HG02759 (cell line): ENCODE data around the gene WBP2.
"Not testable (repeated sequence)": the region's sequence is repeated elsewhere in the genome, so short reads cannot be mapped to it uniquely, and the experiment has no call there.

Experiments
- ATAC-seq: cut with Tn5 transposase; IDR thresholded peaks from one replicate; pipeline ENCODE4 v1.9.1; 2021; ENCODE audit warnings: mild to moderate bottlenecking, moderate library complexity; ENCODE audit not compliant: unreplicated experiment

Gene WBP2

DNA sequence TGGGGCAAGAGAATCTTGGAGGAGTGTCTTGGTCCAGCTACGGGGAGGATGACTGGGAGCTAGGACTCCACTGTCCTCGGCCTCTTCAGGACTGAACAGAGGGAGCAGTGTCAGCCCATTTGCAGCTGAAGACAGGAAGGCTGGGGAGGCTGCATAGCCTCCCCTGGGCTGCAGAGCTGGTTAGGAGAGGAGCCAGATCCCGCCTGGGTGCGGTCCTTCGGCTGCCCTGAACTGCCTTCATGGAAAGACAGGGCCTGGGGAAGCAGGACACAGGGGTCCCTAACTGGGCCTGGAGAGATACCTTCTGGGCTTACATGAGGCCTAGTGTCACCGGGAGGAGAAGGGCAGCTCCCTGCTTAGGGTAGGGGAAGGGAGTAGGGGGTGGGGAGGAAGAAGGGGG, 37.6 kb downstream of the WBP2 start:
- no peak for ATAC-seq

DNA sequence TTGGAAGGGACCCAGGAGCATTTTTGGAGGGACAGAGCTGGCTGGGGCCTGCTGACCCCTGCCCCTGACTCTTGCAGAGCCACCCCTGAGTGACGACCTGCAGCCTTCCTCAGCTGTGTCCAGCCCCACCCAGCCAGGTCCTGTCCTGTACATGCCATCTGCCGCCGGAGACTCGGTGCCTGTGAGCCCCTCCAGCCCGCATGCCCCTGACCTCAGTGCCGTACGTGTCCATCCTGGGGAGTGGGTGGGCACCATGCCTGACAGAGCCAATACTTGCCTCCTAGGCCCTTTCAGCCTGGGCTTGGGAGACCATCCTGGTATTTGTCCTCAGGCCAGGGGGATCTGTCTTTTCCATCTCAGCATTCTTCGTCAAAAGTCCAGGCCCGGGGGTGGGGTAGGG, 38.4 kb downstream of the WBP2 start:
- no peak for ATAC-seq

DNA sequence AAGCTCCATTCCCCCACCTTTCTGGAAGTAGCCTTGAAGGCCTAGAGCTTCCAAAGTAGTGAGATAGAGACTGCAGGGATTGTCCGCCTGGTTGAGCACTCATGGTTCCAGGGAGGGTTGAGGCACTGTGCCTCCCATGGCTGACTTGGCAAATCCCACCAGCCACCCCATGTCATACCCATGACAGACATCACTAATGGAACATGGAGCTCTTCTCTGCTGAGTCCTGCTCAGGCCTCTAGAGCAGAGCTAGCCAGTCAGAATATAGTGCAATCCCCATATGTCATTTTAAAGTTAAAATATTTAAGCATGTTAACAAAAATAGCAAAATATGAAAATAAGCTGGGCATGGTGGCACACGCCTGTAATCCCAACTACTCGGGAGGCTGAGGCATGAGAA, 39.7 kb downstream of the WBP2 start:
- ATAC-seq: no peak

DNA sequence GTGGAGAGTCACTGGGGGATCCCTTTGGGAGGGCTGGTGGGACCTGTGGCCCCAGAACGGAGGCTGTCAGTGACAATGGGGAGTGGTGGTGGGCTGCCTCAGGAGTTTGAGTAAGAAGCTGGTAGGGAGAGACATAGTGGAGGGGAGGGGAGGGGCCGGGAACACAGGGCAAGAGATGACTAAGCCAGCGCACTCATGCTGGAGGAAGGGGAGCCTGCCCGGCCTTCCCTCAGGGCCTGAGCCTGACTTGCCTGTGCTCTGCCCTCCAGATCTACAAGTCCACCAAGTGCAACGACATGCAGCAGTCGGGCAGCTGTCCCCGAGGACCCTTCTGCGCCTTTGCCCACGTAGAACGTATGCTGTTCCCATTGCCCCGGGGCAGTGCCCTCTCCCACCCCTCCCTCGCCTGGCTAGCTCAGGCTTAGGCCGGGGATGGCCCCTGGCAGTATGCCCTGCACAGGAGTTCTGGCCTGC, 40.2 kb downstream of the WBP2 start:
- ATAC-seq: no peak

DNA sequence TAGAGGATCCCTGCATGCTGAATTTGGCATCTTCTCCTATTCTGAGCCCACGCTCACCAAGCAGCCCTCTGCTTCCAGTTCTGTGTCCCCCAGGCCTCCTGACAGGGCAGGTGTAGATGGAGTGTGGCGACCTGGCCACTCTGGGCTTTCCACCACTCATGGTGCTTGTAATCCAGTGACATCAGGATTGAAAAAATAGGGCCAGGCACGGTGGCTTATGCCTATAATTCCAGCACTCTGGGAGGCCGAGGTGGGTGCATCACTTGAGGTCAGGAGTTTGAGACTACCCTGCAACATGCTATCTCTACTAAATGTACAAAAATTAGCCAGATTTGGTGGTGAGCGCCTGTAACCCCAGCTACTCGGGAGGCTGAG, 41.1 kb downstream of the WBP2 start:
- ATAC-seq: no peak

DNA sequence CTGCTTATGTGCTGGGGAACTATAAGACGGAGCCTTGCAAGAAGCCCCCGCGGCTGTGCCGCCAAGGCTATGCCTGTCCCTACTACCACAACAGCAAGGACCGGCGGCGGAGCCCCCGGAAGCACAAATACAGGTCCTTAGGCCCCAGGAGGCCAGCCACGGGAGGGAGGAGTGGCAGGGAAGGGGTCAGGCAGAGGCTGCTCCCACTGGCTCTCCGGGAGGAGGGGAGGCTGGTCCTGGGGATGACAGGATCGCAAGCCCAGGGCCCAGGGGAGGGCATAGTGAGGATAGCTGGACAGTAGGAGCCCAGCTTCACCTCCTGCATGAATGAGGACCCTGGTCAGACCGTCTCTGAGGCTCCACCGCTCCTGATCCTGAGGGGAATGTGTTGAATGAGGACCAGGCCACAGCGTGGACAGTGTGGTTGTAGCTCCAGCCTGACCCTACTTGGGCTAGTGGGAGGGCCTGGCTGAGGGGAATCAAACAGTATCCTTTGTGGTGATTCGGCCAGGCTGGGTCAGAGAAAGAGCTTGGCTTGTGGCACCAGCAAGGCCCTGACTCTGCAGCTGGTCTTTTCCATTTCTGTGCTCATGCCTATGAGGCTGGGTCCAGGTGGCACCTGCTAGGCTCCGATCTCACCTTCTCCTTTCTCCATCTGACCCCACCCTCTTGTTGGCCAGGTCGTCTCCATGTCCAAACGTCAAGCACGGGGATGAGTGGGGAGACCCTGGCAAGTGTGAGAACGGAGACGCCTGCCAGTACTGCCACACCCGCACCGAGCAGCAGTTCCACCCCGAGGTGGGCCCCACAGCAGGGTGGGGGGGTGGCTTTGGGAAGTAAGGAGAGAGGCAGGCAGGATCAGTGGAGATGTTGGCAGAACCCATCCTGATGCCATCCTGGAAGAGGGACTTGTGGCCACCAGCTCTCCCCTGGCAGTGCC, 41.8 kb downstream of the WBP2 start:
- no peak for ATAC-seq

DNA sequence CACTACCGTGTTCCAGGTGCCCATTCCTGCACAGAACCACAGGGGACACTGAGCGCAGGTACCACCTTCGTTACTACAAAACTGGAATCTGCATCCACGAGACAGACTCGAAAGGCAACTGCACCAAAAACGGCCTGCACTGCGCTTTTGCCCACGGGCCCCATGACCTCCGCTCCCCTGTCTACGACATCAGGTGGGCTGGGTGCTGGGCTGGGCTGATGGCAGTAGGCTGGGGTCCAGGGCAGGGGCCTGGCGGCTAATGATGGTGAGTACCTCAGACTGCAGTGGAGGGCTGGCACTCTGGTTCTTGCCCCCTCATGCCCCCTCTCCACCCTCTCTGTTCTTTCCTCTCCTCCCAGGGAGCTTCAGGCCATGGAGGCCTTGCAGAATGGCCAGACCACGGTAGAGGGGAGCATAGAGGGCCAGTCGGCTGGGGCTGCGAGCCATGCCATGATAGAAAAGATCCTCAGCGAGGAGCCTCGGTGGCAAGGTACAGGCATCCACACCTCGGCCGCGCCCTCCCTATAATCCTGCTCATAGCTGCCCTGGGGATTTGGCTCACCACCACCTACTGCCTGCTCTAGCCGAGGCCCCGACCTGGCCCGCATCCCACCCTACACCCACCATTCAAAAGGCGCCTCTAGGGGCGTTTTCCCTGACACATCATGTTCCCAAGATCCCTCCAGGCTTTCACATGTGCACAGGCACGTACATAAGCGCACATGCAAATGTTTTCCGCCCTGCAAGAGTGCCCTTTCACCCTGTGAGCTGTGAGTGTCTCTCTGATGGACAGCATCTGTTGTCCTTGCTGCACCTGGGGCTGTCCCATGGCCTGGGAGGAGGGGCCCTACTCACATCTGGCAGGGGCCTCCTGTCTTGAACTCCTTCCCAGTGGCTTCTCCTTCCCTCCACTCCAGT, 42.8 kb downstream of the WBP2 start:
- no peak for ATAC-seq

DNA sequence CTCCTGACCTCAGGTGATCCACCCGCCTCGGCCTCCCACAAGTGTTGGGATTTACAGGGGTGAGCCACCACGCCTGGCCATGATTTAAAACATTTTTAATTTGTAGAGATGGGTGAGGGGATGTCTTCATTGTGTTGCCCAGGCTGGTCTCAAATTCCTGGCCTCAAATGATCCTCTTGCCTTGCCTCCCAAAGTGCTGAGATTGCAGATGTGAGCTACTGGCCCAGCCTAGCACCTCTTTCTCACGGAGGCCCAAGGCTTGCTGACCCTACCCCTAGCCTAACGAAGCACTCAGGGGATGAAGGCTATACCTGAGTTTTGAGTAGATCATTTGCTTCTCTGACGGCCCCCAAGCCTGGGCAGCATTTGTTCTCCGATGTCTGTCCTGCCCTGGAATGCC, 44.0 kb downstream of the WBP2 start:
- no peak for ATAC-seq

DNA sequence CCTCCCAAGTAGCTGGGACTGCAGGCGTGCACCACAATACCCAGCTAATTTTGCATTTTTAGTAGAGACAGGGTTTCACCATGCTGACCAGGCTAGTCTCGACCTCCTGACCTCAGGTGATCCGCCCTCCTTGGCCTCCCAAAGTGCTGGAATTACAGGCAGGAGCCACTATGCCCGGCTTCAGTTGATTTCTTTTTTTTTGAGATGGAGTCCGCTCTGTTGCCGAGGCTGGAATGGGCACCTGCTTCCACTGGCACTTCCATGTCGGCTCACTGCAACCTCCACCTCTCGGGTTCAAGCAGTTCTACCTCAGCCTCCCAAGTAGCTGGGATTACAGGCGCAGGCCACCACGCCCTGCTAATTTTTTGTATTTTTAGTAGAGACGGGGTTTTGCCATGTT, 44.4 kb downstream of the WBP2 start:
- not testable (repeated sequence) for ATAC-seq

DNA sequence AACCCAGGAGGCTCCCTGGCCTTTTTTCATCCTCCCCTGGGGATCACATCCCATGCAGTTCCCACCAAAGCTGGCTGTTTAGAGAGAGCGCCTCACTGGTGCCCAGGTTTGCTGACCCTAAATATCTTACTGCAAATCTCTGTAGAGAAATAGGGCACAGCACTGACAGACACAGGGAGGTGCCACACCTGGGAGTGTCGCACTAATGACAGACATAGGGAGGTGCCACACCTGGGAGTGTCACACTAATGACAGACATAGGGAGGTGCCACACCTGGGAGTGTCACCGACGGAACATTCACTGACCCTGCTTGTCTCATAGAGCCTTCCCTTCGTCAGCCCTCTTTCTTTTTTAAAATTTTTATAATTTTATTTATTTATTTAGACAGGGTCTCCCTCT, 44.9 kb downstream of the WBP2 start:
- ATAC-seq: no peak

DNA sequence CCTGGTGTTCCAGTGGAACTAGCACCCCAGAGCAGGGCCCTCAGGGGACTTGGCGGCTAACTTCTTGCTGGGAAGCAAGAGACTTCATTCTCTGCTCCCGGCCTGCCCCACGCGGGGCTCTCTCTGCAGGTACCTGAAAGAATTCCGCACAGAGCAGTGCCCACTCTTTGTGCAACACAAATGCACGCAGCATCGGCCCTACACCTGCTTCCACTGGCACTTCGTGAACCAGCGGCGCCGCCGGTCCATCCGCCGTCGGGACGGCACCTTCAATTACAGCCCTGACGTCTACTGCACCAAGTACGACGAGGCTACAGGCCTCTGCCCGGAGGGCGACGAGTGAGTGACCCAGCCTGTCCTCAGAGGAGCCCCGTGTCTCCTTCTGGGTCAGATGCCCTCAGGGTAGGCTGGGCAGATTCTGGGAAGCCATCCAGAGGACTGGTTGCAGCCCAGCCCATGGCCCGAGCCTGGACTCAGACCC, 45.5 kb downstream of the WBP2 start:
- no peak for ATAC-seq

DNA sequence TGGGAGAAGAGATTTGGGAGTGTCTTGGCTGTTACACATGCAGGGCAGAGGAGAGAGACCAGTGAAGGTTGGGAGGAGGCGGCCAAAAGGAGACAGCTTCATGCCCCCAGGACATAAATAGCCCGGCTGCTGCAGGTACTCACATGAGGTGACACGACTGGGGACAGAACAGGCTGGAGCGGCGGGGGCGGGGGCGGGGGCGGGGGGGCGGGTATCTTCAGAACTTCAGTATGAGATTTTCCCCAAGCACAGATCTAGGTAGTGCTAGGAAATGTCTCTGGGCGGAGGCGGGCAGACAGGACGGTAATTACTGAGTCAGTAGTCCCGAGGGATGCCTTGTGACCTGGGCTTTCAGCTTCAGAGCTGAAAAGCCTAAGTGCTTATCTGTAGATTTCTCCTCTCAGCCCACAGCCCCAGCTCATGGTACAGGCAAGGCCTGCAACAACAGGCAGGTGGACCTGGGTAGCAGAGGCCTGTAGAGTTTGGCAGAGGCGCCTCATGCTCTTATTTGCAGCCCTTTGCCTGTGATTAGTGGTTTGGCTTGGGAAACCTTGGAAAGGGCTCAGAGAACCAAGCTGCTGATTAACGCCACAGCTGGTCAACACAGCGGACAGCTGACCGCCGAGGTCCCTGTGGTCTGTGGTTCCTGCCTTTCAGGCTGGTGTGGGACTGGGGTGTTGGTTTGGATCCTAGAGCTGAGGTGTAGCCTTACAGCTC, 46.1 kb downstream of the WBP2 start:
- peak; percentile 73 for ATAC-seq

DNA sequence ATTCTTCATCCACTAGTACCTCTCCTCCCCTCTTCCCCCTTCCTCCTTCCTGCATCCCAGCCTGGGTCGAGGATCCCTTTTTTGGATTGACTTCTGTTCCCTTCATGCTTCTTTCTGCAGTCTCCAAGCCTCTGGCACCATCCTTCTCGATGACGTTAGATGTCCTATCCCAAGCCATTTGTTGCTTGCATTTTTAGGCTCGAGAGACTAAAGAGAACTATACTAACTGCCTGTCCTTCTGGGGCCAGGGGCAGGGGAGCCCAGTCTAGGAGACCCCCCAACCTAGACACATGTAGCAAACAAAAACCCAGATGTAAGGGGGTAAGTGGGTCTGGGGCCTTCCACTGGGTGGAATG, 46.6 kb downstream of the WBP2 start:
- no peak for ATAC-seq

DNA sequence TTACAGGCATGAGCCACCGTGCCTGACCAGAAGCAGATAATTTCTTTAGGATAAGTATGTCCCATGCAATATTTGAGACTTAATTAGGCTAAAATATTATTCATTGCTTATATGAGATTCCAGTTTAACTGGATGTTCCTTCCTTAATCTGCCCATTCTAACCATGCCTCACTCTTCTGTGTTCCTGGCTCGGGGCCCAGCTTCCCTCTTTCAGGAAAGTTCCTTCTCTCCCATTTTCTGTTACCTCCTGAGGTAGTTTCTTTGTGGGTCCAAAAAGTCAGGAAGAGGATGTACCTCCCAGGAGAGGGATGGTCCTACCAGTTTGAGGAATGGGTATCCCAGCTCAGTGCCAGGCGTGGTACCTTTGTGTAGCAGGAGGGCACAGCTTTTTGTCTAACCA, 47.3 kb downstream of the WBP2 start:
- no peak for ATAC-seq

DNA sequence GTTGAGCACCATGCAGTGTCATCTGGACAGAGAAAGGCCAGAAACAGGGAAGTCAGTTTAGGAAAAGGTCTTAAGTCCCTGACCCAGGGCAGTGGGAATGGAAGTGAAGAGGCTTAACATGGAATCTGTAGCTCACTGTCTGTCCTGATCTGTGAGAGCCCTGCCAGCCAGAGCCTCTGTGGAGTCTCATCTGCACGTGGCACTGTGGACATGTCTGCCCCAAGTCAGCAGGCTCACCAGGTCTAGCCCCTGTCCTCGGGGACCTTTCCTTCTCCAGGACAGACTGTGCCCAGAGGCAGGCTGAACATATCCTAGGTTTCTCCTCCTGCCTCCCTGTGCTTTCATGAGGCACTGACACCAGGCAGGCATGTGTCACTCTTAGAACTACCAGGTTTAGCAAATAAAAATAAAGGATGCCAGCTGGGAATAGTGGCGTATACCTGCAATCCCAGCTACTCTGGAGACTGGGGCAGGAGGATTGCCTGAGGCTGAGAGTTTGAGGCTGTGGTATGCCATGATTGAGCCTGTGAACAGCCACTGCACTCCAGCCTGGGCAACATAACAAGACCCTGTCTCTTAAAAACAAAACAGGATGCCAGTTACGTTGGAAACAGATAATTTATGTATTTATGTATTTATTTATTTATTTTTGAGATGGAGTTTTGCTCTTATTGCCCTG, 48.2 kb downstream of the WBP2 start:
- no peak for ATAC-seq

DNA sequence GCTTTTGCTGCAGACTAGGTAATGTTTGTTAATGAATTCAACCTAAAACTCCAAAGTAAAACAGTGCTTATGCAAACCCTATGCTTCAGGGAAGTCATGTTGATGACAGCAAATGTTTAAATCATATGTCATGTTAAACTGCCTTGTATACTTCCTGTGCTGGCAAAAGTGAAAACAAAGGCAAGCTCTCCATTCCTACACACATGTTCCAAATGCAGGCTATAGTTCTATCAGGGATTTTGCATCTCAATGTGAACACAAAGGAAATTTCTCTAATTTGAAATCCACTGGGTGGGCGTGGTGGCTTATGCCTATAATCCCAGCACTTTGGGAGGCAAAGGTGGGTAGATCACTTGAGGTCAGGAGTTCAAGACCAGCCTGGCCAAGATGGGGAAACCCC, 51.3 kb downstream of the WBP2 start:
- ATAC-seq: no peak

DNA sequence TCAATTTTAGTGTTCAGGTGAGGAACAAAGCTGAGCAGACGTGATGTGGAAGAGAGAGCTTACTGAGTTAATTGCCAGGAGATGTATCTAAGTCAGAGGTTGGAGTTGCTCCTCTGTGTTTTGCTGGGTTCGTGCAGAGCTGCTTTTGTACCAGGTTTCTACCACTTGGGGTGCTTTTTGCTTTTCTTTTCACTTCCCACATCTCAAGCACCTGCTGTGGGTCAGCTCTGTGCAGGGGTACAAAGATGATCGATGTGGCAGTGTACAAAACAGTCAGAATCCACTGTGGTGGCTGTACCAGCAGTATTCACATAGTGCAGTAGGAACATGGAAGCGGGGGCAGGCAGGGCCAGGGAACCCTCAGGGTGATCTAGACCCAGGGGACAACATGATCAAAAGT, 55.7 kb downstream of the WBP2 start:
- no peak for ATAC-seq

DNA sequence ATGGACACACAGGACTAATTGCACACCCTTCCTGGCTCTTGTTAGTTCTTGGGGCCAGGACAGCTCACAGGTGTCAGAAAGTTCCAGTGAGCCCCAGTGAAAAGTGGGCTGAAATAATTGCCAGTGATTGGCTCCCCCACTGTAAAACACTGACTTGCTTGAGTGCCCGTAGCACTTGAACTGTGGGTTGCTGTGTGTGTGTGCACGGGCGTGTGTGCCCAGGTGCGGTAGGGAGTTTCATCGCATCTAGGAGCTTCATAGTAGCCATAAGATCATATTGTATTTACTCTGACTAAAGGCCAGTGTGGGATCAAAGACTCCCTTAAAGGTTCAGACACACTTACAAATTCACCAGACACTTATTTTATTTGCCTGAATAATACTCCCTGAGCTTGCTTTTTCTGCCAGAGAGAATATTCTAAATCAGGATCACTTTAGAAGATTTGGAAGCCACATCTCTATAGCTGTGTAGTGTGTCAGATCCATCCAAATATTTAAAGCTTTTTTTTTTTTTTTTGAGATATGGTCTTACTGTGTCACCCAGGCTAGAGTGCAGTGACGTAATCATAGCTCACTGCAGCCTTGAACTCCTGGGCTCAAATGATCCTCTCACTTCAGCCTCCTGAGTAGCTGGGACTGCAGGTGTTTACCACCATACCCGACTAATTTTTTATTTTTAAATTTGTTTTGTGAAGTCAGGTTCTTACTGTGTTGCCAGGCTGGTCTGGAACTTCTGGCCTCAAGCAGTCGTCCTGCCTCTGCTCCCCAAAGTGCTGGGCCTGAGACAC, 59.1 kb downstream of the WBP2 start:
- ATAC-seq: no peak
